HL-60 (cell line): ENCODE results near the gene FBN1.

Experiments used
- CTCF ChIP-seq: IDR thresholded peaks from one replicate; pipeline ENCODE4 v1.5.1; 2011; ENCODE audit warnings: low read length, control low read depth, inconsistent platforms; ENCODE audit not compliant: insufficient read depth
- GABPA ChIP-seq: IDR thresholded peaks from 2 replicates; pipeline ENCODE4 v1.6.1; 2012; ENCODE audit warnings: low read depth
- POLR2AphosphoS5 ChIP-seq: IDR thresholded peaks from 2 replicates; pipeline ENCODE4 v1.6.1; 2012; ENCODE audit warnings: low read depth
- REST ChIP-seq: IDR thresholded peaks from 2 replicates; pipeline ENCODE4 v1.6.1; 2012; ENCODE audit warnings: low read depth; ENCODE audit not compliant: insufficient replicate concordance
- SPI1 ChIP-seq: IDR thresholded peaks from 2 replicates; pipeline ENCODE4 v1.6.1; 2012; ENCODE audit warnings: low read depth, mild to moderate bottlenecking, borderline replicate concordance

- TF ChIP-seq POLR2AphosphoS5 (no peak), CTCF (no peak), REST (no peak), GABPA (no peak), SPI1 (no peak)
Observed at GRCh38 chr15:48440084-48440483, 205.4 kb downstream of the FBN1 start.
